Stimulated activated CD8-positive, alpha-beta memory T cell treated with anti-CD3 and anti-CD28 coated beads, Interleukin-4, amount 100 ng/mL, for 1 hour (primary cell): ENCODE results near the gene YWHAE.
"Not testable (repeated sequence)": the region's sequence is repeated elsewhere in the genome, so short reads cannot be mapped to it uniquely, and the experiment has no call there.

Source experiments
- DNase-seq, 2 donors: peaks; one replicate each; pipeline ENCODE4 v3.0.0-alpha.2; 2020; ENCODE audit warnings: low read depth in 2 of 2, low spot score in 1 of 2

The YWHAE gene

DNA sequence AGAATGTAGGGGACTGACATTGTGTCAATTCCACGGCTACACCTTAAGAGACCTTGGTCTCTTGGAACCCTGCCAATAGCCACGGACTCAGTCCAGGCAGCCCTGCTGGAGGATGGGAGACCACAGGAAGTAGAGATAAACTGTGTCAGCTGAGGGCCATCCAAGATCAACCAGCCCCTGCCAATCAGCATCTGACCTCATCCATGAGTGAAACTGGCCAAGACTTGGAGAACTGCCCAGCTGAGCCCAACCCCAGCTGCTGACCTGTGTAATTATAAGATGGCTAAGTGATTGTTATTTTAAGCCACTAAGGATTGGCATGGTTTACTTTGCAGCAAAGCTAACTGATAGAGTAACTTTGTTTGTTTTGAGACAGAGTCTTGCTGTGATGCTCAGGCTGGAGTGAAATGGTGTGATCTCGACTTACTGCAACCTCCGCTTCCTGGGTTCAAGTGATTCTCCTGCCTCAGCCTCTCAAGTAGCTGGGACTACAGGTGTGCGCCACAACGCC is 13.3 kb upstream of the YWHAE start:
- no peak for DNase-seq

DNA sequence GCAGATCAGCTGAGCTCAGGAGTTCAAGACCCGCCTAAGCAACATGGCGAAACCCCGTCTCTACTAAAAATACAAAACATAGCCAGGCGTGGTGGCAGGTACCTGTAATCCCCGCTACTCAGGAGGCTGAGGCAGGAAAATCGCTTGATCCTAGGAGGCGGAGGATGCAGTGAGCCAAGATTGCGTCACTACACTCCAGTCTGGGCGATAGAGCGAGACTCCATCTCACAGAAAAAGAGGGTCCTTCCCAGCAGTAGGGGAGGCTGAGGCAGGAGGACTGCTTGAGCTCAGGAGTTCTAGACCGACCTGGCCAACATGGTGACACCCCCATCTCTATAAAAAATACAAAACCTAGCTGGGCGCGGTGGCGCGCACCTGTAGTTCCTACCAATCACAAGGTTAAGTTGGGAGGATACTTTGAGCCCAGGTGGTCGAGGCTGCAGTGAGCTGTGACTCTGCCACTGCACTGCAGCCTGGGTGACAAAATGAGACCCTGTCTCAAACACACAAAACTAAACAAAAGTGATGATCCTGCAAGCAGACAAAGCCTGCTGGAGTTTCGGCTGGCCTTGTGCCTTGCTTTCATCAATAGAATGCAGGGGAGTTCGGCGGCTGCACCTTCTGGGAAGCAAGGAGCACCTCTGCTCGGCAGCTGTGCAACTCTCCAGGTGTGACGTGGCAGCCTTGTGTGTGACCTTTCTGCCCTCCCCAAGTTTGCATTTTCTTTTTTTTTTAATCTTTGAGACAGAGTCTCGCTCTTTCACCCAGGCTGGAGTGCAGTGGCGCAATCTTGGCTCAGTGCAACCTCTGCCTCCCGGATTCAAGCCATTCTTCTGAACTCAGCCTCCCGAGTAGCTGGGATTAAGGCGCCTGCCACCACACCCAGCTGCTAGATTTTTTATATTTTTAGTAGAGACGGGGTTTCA is 12.4 kb upstream of the YWHAE start:
- no peak for DNase-seq

DNA sequence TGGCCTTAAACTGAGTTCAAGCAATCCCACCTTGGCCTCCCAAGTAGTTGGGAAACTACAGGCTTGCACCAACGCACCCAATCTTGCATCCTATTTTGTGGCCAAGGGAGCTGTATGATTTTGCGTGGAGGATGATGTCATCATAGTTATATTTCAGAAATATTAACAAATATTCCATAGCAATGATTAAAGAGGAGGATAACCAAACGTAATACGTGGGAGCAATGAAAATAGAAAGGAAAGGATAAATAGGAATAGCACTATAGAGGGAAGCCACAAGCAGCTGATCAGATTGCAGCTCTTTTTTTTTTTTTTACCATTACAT is 2.2 kb upstream of the YWHAE start:
- DNase-seq: no peak

DNA sequence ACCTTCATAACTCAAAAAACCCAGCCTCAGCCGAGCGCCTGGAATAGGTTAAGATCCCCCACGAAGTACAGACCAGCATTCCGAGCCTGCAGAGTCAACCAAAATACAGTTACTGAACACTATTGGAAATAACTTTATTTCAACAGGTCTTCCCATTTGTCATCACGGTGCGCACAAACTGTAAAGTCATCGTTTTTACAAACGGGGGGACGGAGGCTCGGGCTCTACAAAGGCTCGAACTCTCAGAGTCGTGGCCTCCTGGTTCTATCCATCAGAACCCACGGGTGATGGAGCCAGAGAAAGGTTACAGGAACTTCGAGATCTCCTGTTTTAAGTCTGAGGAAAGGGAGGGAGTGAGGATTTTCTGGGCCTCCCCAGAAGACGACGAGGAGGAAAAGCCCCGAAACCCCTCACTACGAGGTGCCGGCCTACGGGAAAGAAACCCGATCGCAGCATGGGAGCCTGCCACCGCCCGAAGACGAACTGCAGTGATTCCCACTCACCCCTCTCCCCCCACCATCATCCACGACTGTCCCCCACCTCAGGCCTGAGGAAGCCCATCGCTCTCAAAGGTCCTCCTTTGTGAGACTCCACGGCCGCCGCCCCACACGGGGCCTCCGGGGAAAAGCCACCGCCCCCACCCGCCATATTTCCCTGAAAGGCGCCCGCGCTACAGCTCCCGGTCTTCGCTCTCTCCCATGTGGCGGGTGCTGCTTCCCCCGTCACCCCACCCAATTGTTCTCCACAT is 917 bp downstream of the YWHAE start:
- peak; percentile 18 to 21 for DNase-seq

DNA sequence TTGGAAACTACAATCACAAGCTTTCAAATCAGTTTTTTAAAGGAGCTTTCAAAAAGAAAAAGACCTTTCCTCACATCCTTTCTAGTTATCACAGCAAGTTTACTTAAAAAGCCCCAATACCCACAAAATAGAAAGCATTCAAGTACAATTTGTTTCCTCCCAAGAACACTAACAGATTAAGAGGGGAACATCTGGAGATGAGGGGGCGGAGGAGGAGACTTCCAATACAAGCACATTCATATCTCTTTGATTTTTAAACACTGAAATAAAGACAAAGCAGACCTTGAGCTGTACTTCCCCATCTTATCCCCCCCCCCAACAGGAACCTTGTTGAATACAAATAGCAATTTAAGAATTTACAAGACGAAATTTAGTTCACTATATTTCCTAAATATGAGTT is 2.0 kb downstream of the YWHAE start:
- DNase-seq: no peak

DNA sequence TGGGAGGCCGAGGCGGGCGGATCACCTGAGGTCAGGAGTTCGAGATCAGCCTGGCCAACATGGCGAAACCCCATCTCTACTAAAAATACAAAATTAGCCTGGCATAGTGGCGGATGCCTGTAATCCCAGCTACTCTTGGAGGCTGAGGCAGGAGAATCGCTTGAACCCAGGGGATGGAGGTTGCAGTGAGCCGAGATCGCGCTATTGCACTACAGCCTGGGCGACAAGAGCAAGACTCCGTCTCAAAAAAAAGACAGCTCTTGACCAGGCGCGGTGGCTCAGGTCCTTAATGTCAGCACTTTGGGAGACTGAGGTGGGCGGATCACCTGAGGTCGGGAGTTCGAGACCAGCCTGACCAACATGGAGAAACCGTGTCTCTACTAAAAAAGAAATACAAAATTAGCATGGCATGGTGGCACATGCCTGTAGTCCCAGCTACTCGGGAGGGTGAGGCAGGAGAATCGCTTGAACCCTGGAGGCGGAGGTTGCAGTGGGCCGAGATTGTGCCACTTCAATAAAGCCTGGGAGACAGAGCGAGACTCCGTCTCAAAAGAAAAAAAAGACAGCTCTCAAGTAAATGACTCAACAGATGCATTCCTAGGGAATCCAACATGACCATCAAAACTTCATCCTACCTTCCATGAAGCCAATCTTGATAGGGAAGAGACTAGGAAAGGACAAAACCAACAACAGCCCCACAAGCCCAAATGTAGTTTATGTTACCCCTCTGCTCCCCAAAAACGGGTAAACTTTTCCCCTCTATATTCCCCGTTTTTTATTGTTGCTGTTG is 4.0 kb downstream of the YWHAE start:
- not testable (repeated sequence) for DNase-seq

DNA sequence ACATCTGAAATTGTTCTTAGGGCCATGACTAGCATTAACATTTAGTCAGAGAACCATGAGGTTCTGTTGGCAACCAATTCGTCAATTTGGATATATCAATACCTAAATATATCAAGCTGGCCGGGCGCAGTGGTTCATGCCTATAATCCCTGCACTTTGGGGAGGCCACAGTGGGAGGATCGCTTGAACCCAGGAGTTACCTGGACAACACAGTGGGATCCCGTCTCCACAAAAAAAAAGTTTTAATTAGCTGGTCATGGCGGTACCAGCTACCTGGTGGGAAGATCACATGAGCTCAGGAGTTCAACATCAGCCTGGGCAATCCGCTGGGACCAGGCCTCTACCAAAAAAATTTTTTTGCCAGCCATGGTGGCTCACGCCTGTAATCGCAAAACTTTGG is 8.4 kb downstream of the YWHAE start:
- DNase-seq: no peak

DNA sequence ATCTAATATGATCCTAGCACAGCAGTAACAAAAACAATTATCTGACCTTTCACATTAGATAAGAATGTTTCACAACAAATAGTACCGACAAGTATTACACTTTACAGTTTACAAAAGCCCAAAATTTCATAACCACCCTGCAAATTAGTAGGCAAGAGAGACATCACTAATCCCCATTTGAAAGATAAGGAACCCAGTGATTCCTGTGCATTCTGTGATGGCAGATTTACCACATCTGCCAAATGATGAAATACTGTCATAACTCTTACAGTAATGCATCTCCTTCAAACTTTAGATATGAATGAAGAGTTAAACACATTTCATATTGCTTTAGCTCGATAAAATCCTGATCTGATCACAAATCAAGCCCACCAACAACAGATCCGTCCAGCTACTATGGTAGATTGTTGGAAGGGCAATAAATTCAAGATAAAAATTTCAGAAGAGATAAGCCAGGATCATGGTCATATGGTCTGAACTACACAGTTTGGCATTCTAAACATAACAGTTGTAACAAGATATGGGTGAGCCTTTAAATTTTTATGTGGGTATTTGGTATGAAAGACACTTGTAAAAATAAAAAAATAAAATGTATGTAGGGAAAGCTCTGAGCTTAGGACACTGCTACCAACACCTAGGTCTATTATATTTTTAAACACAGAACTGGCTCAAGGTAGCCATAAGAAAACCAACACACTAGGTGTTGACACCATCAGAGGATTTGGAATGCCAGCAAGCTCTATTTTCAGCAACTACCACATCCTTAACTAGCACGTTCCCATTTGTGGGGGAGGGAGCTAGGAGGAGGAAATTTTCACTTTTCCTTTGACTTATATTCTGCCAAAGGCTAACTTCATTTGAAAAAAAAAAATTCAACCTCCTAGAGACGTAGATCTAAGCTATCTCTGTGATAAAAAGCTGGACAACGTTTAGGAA is 9.3 kb downstream of the YWHAE start:
- DNase-seq: no peak

DNA sequence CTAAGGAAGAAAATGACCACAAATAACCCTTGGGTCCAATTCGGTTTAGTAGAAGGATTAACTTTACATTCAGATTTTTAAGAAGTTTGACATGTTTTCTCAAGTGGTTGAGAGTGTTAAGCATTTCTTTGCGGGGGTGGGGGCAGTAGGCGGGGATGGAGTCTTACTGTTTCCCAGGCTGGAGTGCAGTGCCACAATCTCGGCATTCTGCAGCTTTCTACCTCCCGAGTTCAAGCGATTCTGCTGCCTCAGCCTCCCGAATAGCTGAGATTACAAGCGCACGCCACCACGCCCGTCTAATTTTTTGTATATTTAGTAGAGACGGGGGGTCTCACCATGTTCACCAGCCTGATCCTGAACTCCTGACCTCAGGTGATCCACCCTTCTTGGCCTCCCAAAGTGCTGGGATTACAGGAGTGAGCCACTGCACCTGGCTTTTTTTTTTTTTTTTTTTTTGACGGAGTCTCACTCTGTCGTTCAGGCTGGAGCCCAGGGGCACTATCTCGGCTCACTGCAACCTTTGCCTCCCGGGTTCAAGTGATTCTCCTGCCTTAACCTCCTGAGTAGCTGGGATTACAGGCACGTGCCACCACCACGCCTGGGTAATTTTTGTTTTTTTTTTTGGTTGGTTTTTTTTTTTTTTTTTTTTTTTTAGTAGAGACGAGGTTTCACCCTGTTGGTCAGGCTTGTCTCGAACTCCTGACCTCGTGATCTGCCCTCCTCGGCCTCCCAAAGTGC is 12.4 kb downstream of the YWHAE start:
- DNase-seq: not testable (repeated sequence)

DNA sequence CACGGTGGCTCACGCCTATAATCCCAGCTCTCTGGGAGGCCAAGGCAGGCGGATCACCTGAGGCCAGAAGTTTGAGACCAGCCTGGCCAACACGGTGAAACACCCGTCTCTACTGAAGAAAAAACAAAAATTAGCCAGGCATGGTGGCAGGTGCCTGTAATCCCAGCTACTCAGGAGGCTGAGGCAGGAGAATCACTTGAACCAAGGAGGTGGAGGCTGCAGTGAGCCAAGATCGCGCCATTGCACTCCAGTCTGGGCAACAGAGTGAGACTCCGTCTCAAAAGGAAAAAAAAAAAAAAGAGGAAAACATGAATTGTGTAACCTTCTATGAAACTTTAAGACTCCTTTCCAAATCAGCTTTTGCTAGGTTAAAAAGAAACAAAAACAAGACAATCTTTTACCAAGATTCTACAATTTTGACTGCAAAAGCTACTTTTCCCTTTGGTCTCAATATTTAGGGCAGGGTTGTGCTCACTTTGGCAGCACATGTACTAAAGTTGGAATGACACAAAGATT is 13.3 kb downstream of the YWHAE start:
- not testable (repeated sequence) for DNase-seq

DNA sequence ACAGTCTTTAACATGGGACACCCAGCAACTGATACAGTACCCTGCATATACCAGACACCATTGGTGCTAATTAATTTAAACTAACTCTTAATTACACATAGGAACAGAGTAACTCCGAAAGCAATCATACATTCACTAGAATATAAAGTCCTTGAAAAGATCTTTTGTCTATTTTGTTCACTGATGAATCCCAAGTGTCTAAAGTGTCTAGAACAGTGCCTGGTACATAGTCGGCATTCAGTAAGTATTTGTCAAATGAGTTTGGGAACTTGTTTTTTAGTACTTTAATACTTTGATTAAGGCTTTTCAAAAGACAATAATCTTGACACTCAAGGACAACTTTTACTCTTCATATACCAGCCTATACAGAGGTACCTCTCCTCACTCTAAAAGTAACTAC is 13.8 kb downstream of the YWHAE start:
- DNase-seq: no peak

DNA sequence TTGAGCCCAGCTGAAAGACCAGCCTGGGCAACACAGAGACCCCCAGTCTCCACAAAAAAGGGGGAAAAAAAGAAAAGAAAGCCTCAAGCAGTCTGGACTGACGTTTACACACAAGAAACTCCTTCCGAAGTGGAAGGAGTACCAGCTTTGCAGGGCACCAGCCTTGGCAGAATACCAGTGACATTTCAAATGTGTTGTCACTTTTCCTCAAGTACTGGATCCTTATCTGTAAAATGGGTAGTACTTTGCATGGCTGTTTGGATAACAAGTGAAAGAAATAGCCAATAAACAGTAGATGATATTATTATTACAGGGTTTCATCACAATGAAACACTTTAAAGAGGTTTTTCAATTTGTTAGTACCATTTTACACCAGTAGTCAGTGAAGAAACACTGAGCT is 14.2 kb downstream of the YWHAE start:
- no peak for DNase-seq

DNA sequence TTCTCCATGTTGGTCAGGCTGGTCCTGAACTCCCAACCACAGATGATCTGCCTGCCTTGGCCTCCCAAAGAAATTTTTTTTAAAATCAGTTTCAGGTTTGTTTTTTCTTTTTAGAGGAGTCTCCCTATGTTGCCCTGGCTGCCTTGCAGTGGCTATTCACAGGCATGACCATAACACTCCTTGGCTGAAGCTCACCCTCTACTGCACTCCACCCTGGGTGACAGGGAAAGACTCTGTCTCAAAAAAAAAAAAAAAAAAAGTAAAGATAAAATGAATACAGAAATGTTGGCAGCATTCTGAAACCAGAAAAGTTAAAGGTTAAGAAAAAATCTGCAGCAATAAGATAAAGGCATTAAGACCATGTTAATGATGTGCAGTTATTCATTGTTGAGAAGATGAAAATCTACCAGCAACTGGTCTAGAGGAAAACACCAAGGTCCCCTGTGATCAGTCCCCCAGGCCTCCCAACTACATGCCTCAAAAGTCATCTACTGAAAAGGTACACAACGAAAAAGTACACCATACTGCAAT is 15.1 kb downstream of the YWHAE start:
- no peak for DNase-seq

DNA sequence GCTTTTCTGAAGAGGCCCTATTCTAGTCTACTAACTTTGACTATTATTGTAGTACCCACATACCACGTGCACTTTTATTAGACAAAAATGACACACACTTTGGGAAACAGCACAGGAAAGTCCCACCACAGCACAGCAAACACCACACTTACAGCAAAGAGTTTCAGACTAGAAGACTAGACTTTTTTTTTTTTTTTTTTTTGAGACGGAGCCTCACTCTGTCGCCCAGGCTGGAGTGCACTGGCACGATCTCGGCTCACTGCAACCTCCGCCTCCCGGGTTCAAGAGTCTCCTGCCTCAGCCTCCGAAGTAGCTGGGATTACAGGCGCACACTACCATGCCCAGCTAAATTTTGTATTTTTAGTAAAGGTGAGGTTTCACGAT is 20.1 kb downstream of the YWHAE start:
- DNase-seq: no peak

DNA sequence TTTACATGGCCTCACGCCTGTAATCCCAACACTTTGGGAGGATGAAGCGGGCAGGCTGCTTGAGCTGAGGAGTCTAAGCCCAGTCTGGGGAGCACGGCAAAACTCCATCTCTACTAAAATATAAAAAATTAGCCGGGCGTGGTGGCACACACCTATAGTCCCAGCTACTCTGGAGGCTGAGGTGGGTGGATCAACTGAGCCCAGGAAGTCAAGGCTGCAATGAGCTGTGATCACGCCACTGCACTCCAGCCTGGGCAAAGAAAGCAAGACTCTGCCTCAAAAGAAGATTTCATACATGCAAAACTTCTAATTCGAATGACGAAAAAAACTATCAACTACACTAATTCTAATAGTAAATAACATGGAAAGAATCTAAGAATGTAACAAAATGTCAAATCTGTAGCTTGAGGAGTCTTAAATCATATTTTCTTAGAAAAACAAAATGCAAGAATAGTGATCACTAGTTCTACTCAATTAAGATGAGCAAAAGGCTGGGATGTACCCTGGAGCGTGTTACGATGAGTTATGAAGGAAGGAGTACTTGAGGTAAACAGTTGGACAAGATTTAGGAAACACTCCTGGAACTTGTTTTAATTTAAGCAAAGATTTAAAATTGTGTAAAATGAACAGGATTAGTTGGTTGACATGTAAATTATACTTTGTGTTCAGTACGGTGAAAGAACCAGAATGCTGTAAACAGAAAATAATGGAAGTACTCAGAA is 20.7 kb downstream of the YWHAE start:
- no peak for DNase-seq

DNA sequence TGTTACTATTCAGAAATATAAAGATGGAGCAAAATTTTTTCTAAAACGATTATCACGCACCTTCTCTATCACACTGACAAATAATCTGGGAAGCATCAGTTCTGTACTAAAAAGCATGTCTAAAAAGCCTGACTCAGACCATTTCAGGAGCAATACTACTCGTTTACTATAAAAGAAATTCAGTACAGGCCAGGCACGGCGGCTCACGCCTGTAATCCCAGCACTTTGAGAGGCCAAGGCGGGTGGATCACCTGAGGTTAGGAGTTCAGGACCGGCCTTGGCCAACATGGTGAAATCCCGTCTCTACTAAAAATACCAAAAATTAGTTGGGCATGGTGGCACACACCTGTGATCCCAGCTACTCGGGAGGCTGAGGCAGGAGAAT is 21.6 kb downstream of the YWHAE start:
- not testable (repeated sequence) for DNase-seq

DNA sequence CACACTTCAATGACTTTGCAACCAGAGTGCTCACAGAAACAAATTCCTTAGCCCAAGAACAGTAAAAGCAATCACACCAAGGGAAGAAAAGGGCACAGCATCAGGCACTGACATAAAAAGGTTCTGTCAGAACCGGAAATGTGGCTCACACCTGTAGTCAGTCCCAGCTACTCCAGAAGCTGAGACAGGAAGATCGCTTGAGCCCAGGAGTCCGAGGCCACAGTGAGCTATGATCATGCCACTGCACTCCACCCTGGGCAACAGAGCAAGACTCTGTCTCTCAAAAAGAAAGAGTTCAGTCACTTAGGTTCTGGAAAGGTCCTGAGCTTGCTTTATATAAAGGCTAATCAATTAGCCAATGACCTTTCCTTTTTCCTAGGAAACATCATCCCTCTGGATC is 22.7 kb downstream of the YWHAE start:
- DNase-seq: no peak

DNA sequence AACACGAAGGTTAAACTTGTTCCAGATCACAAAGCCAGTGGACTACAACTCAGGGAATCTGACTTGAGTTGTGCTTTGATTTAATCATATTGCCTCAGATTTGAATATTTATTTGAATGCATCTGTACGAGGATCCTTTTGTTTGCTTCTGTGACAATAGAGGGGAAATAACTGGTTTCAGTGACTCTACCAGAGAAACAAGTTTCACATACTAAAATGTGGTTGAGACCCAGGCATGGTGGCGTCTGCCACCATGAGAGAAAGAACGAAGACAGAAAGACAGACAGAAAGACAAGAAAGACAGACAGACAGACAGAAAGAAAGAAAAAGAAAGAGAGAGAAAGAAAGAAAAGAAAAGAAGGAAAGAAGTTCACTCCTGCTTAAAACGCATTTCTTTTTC is 24.0 kb downstream of the YWHAE start:
- no peak for DNase-seq

DNA sequence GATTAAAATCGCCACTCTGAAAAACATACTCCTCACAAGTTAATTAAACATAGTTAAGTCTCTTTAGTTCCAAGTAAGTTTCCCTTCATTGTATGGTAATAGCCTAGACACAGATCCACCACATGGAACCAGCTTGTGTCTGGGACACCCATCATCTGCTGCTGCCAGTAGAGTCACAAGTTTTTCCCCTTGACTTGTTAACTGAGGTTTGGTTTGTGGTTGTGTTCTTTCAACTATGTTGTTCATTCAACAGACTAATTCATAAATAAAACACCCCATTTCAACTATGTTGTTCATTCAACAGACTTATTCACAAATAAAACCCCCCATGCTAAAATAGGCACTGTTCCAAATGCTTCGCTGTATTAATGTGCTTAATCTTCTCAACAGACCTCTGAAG is 24.4 kb downstream of the YWHAE start:
- DNase-seq: no peak
